Liver (tissue), 2 donors: ENCODE measurements around the gene FRMD6.

Experiments
- JUND ChIP-seq, 2 donors: IDR thresholded peaks; 2 replicates each; pipeline ENCODE4 v1.6.1; 2016; ENCODE audit warnings: antibody characterized with exemption in 2 of 2
- TF ChIP-seq, protein P1 (sequence below): IDR thresholded peaks from 2 replicates; pipeline ENCODE4 v1.6.1; 2016; ENCODE audit warnings: antibody characterized with exemption
- donor health status: healthy.

DNA sequence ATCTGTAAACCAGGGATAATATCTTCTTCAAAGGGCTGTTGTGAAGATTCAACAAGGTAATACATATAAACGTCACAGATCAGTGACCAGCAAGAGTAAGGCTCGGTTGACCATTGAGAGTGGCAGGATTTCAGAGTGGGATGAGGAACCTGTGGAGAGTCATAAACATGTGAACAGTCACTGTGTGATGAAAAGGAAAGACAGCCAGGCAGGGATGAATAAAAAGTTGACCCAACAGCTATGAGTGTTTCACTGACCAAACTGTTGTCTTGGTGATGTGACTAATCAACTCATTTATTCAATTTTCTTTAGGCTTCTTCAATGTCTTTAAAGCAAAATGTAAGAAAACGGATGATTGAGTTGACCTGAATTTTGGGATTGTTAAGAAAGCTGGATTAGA is 8.6 kb upstream of the FRMD6 start:
- no peak for TF ChIP-seq JUND (IDR thresholded peaks at IDR 0.05)
- TF ChIP-seq, protein P1, sequence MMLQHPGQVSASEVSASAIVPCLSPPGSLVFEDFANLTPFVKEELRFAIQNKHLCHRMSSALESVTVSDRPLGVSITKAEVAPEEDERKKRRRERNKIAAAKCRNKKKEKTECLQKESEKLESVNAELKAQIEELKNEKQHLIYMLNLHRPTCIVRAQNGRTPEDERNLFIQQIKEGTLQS: no peak
